ENCODE measurements around the gene FAM25A. TPM values are rescaled to one million over a fixed set of nuclear protein-coding genes. Genes with fewer than 3 reads are reported as not detected.

The FAM25A gene
- total RNA-seq, 1 donor from 2014 or later, result not detected

- Mint-ChIP-seq H3K4me1 (no peaks in the 10 kb centered on the region), H3K27ac (no peak overlapping the region), H3K27me3 (no peaks in the 10 kb centered on the region), H3K4me3 (no peak overlapping the region), H3K9me3 (no peaks in the 10 kb centered on the region), H3K36me3 (ENCODE audit: low read depth) (peaks cover 52% of the 10 kb centered on the region)
- no peak for TF ChIP-seq CTCF (IDR thresholded peaks at IDR 0.05)
- no peak for DNase-seq
- POLR2A ChIA-PET, result no interaction called here
- intact Hi-C loops (cut with micrococcal nuclease), result no loop called here
- CTCF ChIA-PET, result interaction anchor here (0.6 kb wide), 1 partner anchor 77 kb away, joined by 3 read pairs; the partner anchor contains the start of gene ADIRF
- ATAC-seq (ENCODE audit: low read depth), result no peak
Observed at GRCh38 chr10:87045434-87045938, 25.4 kb downstream of the FAM25A start.

- ATAC-seq (ENCODE audit: low read depth), result no peak
- H3K4me3 Mint-ChIP-seq, result no peak overlapping the region
- no peak overlapping the region for H3K27ac Mint-ChIP-seq
- intact Hi-C loops (cut with micrococcal nuclease), result loop anchor here (5.0 kb wide), 1 partner anchor 116 kb away; no protein-coding TSS in a partner anchor
- TF ChIP-seq CTCF (IDR thresholded peaks at IDR 0.05), result no peak
- no peak for DNase-seq
- H3K9me3 Mint-ChIP-seq, result no peaks in the 10 kb centered on the region
- peaks cover 58% of the 10 kb centered on the region for H3K36me3 Mint-ChIP-seq (ENCODE audit: low read depth)
- H3K4me1 Mint-ChIP-seq, result no peaks in the 10 kb centered on the region
- ChIA-PET CTCF (no interaction called here), POLR2A (no interaction called here)
- no peaks in the 10 kb centered on the region for H3K27me3 Mint-ChIP-seq
Observed at GRCh38 chr10:87053111-87053510, 33.0 kb downstream of the FAM25A start.

GRCh38 chr10:87053577-87054181 is 33.6 kb downstream of the FAM25A start:
- DNase-seq (no peak), ATAC-seq (ENCODE audit: low read depth) (no peak)
- intact Hi-C loops (cut with micrococcal nuclease), result loop anchor here (5.0 kb wide), 1 partner anchor 116 kb away; no protein-coding TSS in a partner anchor
- ChIA-PET CTCF (no interaction called here), POLR2A (no interaction called here)
- Mint-ChIP-seq H3K36me3 (ENCODE audit: low read depth) (peaks cover 60% of the 10 kb centered on the region), H3K9me3 (no peaks in the 10 kb centered on the region), H3K27ac (no peak overlapping the region), H3K4me3 (no peak overlapping the region), H3K4me1 (no peaks in the 10 kb centered on the region), H3K27me3 (no peaks in the 10 kb centered on the region)
- TF ChIP-seq CTCF (IDR thresholded peaks at IDR 0.05), result no peak

- Mint-ChIP-seq H3K27ac (no peak overlapping the region), H3K4me1 (no peaks in the 10 kb centered on the region), H3K9me3 (no peaks in the 10 kb centered on the region), H3K36me3 (ENCODE audit: low read depth) (peaks cover 62% of the 10 kb centered on the region), H3K4me3 (no peak overlapping the region), H3K27me3 (no peaks in the 10 kb centered on the region)
- DNase-seq (no peak), ATAC-seq (ENCODE audit: low read depth) (no peak)
- intact Hi-C loops (cut with micrococcal nuclease), result loop anchor here (5.0 kb wide), 1 partner anchor 117 kb away; no protein-coding TSS in a partner anchor
- ChIA-PET POLR2A (no interaction called here), CTCF (no interaction called here)
- no peak for TF ChIP-seq CTCF (IDR thresholded peaks at IDR 0.05)
Observed at GRCh38 chr10:87054373-87055295, 34.5 kb downstream of the FAM25A start.

GRCh38 chr10:87058171-87058570 is 38.1 kb downstream of the FAM25A start:
- no peak for TF ChIP-seq CTCF (IDR thresholded peaks at IDR 0.05)
- H3K4me3 Mint-ChIP-seq, result no peak overlapping the region
- DNase-seq (no peak), ATAC-seq (ENCODE audit: low read depth) (no peak)
- no peaks in the 10 kb centered on the region for H3K9me3 Mint-ChIP-seq
- intact Hi-C loops (cut with micrococcal nuclease), result no loop called here
- no peaks in the 10 kb centered on the region for H3K4me1 Mint-ChIP-seq
- ChIA-PET CTCF (no interaction called here), POLR2A (no interaction called here)
- peaks cover 66% of the 10 kb centered on the region for H3K36me3 Mint-ChIP-seq (ENCODE audit: low read depth)
- H3K27ac Mint-ChIP-seq, result no peak overlapping the region
- no peaks in the 10 kb centered on the region for H3K27me3 Mint-ChIP-seq
